Neural cell (in vitro differentiated cells): ENCODE data around the gene CTNNA2.

Experiments used
- EP300 ChIP-seq: fragments of 450-650 bp; conservative IDR thresholded peaks from 2 replicates; pipeline ENCODE4 v1.6.1; 2014; ENCODE audit warnings: antibody characterized with exemption, mild to moderate bottlenecking, moderate library complexity; ENCODE audit not compliant: poor library complexity, severe bottlenecking
- RAD21 ChIP-seq: fragments of 450-650 bp; conservative IDR thresholded peaks from 2 replicates; pipeline ENCODE4 v1.6.1; 2014; ENCODE audit warnings: antibody characterized with exemption, mild to moderate bottlenecking, moderate library complexity
- TF ChIP-seq, protein P1 (sequence below): fragments of 450-650 bp; IDR thresholded peaks from 2 replicates; pipeline ENCODE4 v1.5.1; 2014; ENCODE audit warnings: antibody characterized with exemption, mild to moderate bottlenecking, moderate library complexity; ENCODE audit not compliant: poor library complexity, severe bottlenecking

DNA sequence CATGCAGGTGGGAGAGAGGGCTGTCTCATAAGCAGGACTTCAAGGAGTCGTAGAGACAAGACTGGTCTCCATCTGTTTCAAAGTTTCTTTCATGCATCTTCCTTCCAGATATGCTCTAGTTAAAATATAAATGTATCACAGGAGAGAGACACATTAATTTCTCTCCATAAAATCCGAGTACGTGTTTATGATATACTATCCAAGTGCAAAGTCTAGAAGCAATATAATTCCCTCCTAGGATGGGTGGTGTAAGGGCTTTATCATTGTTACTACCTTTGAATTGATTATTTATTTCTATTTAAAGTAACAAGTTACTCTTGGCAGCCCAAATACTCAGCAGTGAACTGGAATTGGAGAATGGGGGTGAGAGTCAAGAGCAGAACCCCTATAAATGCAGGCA is 619.4 kb downstream of the CTNNA2 start:
- TF ChIP-seq EP300 (no peak), RAD21 (no peak)
- TF ChIP-seq, protein P1, sequence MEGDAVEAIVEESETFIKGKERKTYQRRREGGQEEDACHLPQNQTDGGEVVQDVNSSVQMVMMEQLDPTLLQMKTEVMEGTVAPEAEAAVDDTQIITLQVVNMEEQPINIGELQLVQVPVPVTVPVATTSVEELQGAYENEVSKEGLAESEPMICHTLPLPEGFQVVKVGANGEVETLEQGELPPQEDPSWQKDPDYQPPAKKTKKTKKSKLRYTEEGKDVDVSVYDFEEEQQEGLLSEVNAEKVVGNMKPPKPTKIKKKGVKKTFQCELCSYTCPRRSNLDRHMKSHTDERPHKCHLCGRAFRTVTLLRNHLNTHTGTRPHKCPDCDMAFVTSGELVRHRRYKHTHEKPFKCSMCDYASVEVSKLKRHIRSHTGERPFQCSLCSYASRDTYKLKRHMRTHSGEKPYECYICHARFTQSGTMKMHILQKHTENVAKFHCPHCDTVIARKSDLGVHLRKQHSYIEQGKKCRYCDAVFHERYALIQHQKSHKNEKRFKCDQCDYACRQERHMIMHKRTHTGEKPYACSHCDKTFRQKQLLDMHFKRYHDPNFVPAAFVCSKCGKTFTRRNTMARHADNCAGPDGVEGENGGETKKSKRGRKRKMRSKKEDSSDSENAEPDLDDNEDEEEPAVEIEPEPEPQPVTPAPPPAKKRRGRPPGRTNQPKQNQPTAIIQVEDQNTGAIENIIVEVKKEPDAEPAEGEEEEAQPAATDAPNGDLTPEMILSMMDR = no peak
